ENCODE results near the gene TBC1D22A. TPM values are rescaled to one million over a fixed set of nuclear protein-coding genes. Genes with fewer than 3 reads are reported as not detected.

TBC1D22A gene
- total RNA-seq, 1 donor from 2014 or later, result 10.6 TPM

DNA sequence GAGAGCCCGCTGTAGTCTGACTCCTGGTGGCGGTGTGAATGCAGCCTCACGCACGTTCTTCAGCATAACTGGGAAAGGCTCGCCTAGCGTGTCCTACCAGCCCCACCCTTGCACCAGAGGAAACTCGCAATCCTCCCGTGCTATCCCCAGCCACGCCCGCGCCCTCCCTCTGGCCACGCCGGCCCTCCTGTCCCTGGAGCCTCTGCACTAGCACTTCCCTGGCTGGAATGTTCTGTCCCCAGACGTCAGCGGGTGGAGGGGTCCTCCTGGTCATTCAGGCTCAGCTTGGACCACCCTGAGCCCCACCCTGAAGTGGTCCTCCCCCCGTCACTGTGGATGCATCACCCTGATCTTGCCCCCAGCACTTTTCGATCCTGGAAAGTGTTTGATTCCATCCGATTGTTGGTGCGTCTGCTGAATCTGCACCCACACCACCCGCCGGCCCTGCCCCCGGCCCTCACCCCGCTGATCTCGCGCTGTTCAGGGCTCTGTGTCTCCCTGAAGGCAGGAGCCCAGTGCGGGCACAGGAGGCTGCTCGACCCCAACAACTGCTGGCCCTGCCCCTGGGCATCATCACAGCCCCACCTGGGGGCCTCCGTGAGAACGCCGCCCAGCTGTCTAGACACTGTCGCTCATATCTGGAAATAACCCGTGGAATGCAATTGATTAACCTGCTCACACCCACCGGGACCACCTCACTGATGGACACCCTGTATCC, 437.0 kb downstream of the TBC1D22A start:
- no peak for DNase-seq (ENCODE audit: low spot score)
- Histone ChIP-seq H3K36me3 (no peaks in the 10 kb centered on the region), H3K4me3 (no peak overlapping the region), H2AFZ (replicated peaks) (no peak overlapping the region), H3K4me2 (no peak overlapping the region), H3F3A (ENCODE audit: low read depth) (no peaks in the 10 kb centered on the region), H3K9ac (no peak overlapping the region), H3K27me3 (no peaks in the 10 kb centered on the region), H3K27ac (no peak overlapping the region), H3K9me3 (ENCODE audit: low read depth) (no peaks in the 10 kb centered on the region), H4K20me1 (ENCODE audit: low read depth) (no peaks in the 10 kb centered on the region), H3K4me1 (no peaks in the 10 kb centered on the region), H3K79me2 (ENCODE audit: low read depth) (no peaks in the 10 kb centered on the region)
- no peaks in the 10 kb centered on the region for H3K4me1 Mint-ChIP-seq
- no peaks in the 10 kb centered on the region for H3K36me3 Mint-ChIP-seq
- peaks cover 11% of the 10 kb centered on the region for H3K27me3 Mint-ChIP-seq (ENCODE audit: insufficient read depth, low read depth)
- no peak overlapping the region for H3K4me3 Mint-ChIP-seq
- no peaks in the 10 kb centered on the region for H3K9me3 Mint-ChIP-seq
- H3K27ac Mint-ChIP-seq, result no peak overlapping the region
- TF ChIP-seq EZH2phosphoT487 (IDR thresholded peaks at IDR 0.05) (no peak), EZH2 (IDR thresholded peaks at IDR 0.05) (no peak)
- TF ChIP-seq, protein P1, sequence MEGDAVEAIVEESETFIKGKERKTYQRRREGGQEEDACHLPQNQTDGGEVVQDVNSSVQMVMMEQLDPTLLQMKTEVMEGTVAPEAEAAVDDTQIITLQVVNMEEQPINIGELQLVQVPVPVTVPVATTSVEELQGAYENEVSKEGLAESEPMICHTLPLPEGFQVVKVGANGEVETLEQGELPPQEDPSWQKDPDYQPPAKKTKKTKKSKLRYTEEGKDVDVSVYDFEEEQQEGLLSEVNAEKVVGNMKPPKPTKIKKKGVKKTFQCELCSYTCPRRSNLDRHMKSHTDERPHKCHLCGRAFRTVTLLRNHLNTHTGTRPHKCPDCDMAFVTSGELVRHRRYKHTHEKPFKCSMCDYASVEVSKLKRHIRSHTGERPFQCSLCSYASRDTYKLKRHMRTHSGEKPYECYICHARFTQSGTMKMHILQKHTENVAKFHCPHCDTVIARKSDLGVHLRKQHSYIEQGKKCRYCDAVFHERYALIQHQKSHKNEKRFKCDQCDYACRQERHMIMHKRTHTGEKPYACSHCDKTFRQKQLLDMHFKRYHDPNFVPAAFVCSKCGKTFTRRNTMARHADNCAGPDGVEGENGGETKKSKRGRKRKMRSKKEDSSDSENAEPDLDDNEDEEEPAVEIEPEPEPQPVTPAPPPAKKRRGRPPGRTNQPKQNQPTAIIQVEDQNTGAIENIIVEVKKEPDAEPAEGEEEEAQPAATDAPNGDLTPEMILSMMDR (IDR thresholded peaks at IDR 0.05), result no peak

DNA sequence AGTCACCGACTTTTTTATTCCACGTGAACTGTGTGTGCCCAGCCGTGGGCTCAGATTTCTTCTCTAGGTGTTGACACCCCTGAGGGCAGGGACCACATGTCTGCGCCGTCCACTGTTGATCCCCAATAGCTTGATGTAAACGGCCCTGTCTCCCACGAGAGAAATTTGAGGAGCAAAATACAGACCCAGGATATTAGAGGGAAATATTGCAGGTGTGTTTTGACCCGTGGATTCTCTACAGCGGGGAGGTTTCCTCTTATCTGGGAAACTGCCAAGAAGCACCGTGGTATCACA, 437.5 kb downstream of the TBC1D22A start:
- H4K20me1 ChIP-seq (ENCODE audit: low read depth), result no peaks in the 10 kb centered on the region
- H3F3A ChIP-seq (ENCODE audit: low read depth), result no peaks in the 10 kb centered on the region
- no peak overlapping the region for H3K27ac Mint-ChIP-seq
- no peak overlapping the region for H3K4me2 ChIP-seq
- no peaks in the 10 kb centered on the region for H3K4me1 ChIP-seq
- H3K36me3 ChIP-seq, result no peaks in the 10 kb centered on the region
- no peak overlapping the region for H3K4me3 ChIP-seq
- TF ChIP-seq EZH2phosphoT487 (IDR thresholded peaks at IDR 0.05) (no peak), EZH2 (IDR thresholded peaks at IDR 0.05) (no peak)
- TF ChIP-seq, protein P1 (IDR thresholded peaks at IDR 0.05), result no peak
- H3K27me3 Mint-ChIP-seq (ENCODE audit: insufficient read depth, low read depth), result peaks cover 12% of the 10 kb centered on the region
- no peak overlapping the region for H3K9ac ChIP-seq
- no peak for DNase-seq (ENCODE audit: low spot score)
- no peaks in the 10 kb centered on the region for H3K36me3 Mint-ChIP-seq
- H3K4me1 Mint-ChIP-seq, result no peaks in the 10 kb centered on the region
- no peak overlapping the region for H3K4me3 Mint-ChIP-seq
- no peaks in the 10 kb centered on the region for H3K79me2 ChIP-seq (ENCODE audit: low read depth)
- H2AFZ ChIP-seq (replicated peaks), result no peak overlapping the region
- no peak overlapping the region for H3K27ac ChIP-seq
- no peaks in the 10 kb centered on the region for H3K9me3 Mint-ChIP-seq
- H3K9me3 ChIP-seq (ENCODE audit: low read depth), result no peaks in the 10 kb centered on the region
- no peaks in the 10 kb centered on the region for H3K27me3 ChIP-seq

DNA sequence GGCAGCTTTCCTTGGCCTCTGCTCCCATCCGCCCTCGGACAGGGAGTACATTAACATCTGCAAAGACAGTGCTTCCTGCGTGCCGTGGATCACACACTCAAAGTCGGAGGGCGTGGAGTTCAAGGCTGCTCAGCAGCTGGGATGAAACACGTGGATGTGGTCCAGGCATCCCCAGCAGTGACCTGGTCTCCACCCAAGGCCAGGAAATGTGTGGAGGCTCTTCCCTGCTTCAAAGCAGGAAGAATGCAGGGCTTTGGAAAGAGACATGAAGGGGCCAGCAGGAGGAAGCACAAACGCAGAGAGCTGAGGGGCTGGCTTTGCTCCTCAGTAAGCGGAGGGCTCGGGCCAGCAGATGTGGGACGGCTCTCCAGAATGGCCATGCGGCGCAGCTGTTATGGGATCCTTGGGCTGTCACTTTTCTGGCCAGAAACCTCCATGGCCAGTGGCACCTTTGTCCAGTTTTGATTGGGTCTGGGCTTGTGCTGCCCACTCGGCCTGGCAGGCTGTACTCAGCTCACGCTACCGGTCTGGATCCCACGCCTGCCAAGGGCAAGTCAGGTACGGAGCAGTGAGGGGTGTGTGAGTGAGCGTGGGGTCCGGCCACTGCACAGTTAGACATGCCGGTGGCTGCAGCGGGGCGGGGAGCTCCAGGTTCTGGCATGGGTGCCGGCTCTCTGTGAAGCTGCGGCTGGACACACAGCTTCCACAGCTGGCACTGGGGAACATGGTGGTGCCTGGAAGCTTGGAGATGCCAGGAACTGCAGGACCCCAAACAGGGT, 438.0 kb downstream of the TBC1D22A start:
- Mint-ChIP-seq H3K4me1 (no peaks in the 10 kb centered on the region), H3K27me3 (ENCODE audit: insufficient read depth, low read depth) (peaks cover 12% of the 10 kb centered on the region), H3K9me3 (no peaks in the 10 kb centered on the region), H3K36me3 (no peaks in the 10 kb centered on the region), H3K4me3 (no peak overlapping the region), H3K27ac (no peak overlapping the region)
- no peak overlapping the region for H3K4me3 ChIP-seq
- no peaks in the 10 kb centered on the region for H3K79me2 ChIP-seq (ENCODE audit: low read depth)
- H3K4me2 ChIP-seq, result no peak overlapping the region
- H3K27me3 ChIP-seq, result no peaks in the 10 kb centered on the region
- no peak overlapping the region for H3K9ac ChIP-seq
- TF ChIP-seq, protein P1 (IDR thresholded peaks at IDR 0.05), result no peak
- no peak for TF ChIP-seq EZH2phosphoT487 (IDR thresholded peaks at IDR 0.05)
- TF ChIP-seq EZH2 (IDR thresholded peaks at IDR 0.05), result no peak
- H3K36me3 ChIP-seq, result no peaks in the 10 kb centered on the region
- H2AFZ ChIP-seq (replicated peaks), result no peak overlapping the region
- H3K9me3 ChIP-seq (ENCODE audit: low read depth), result no peaks in the 10 kb centered on the region
- H3F3A ChIP-seq (ENCODE audit: low read depth), result no peaks in the 10 kb centered on the region
- no peaks in the 10 kb centered on the region for H4K20me1 ChIP-seq (ENCODE audit: low read depth)
- no peak for DNase-seq (ENCODE audit: low spot score)
- no peak overlapping the region for H3K27ac ChIP-seq
- no peaks in the 10 kb centered on the region for H3K4me1 ChIP-seq

All from neural progenitor cell (in vitro differentiated cells).